Measurements from ENCODE around the gene HNRNPC.
"Not testable (repeated sequence)": the region's sequence is repeated elsewhere in the genome, so short reads cannot be mapped to it uniquely, and the experiment has no call there.

The HNRNPC gene

DNA sequence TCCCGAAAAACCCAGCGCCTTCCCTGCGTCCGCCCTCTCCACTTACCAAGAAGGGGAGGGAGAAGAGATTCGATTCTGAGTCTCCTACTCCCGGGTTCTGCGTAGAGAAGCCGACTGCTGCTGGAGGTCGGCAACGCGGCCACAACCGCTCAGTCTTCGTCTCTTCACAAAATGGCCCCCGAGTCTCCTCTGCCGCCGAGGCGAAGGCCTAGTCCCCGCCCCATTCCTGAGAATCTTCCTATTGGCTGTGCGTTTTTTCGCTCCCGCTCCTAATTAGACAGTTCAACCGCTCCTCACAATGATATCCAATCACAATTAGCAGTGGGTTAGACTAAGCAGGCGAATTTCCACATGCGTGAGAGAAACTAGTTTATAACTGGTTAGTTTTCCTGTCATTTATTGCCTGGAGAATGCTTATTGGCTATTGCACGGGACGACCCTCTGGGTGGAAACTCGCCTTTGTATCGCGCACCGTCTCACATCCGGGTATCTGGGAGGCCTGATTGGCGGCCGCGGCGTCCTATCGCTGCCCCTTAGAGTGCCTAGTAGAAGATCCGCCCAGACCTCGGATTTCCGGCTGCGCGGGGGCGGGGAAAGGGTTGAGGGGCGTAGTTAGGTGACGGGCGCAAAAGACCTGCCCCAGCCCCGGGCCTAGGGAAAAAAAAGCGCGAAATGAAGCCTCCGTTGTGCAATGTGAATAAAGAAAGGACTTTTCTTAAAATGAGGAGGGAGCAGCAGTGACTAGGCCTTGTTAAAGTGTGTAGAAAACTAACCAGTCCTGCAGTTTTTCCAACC lies at the start of gene HNRNPC:
TSS of gene HNRNPC (minus strand) at position 191 of the 795 bp plus-strand sequence. CDS start 35,249 bp downstream, outside the sequence.
- peak; percentile 100 for DNase-seq
- ATAC-seq = peak; percentile 96

DNA sequence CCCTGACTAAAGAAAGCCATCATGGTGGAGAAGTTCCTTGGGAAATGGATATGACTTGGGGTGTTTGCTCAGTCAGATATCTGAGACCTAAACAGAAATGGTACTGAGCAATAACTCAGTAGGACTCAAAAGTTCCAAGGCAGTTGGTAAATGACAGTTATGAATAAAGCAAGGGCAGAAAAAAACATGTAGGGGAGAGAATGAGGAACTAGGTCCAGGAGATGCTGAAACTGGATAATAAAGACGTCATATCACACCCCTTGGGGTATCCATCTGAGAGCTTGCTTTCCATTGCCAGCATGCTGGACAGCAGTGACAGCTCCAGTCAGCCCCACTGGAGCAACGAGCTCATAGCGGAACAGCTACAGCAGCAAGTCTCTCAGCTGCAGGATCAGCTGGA lies 48.2 kb upstream of the HNRNPC start:
- DNase-seq (no peak), ATAC-seq (peak; percentile 52)

DNA sequence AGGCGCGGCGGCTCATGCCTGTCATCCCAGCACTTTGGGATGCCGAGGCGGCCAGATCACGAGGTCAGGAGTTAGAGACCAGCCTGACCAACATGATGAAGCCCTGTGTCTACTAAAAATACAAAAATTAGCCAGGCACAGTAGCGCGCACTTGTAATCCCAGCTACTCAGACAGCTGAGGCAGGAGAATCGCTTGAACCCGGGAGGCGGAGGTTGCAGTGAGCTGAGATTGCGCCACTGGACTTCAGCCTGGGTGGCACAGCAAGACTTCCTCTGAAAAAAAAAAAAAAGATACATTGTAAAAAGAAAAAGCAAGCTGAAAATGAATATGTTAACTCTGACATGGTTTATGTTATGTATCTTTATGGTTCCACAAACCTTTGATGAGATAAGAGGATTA lies 44.3 kb upstream of the HNRNPC start:
- no peak for ATAC-seq
- no peak for DNase-seq

DNA sequence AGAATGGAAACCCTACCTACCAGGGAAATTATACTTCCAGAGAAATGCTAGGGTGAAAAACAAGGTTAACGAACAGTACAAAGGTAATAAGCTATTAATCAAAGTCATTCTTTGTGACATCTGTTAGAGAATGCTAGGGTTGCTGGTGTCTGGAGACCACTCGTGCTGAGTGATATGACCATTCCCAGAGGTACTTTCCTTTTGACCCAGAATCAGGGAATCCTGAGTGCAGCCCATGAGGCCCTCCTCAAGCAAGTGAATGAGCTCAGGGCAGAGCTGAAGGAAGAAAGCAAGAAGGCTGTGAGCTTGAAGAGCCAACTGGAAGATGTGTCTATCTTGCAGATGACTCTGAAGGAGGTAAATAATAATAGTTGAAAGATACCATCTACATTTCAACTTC lies 42.4 kb upstream of the HNRNPC start:
- no peak for DNase-seq
- ATAC-seq = no peak

DNA sequence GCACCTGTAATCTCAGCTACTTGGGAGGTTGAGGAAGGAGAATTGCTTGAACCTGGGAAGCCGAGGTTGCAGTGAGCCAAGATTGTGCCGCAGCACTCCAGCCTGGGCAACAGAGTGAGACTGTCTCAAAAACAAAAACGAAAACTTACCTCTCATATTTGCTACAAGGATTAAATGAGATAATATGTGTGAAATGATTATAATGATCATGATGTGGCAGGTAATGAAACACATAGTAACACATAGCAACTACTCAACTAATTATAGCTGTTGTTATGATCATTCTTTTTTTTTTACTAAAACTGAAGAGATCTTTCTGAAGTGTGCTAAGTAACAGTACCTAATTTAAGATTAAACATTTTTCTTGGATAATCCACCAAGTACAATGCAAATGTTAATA lies 40.7 kb upstream of the HNRNPC start:
- DNase-seq = no peak
- ATAC-seq = no peak

DNA sequence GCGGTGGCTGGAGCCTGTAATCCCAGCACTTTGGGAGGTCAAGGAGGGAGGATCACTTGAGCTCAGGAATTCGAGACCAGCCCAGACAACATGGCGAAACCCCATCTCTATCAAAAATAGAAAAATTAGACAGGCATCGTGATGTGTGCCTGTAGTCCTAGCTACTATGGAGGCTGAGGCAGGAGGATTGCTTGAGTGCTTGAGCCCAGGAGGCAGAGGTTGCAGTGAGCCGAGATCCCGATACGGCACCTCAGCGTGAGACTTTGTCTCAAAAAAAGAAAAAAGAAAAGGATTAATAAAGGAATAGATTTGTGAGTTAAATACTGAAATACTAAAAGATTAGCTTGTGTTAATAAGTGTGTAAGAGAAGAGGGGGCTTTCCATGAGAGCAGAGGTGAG lies 40.0 kb upstream of the HNRNPC start:
- ATAC-seq (no peak), DNase-seq (peak; percentile 9)

DNA sequence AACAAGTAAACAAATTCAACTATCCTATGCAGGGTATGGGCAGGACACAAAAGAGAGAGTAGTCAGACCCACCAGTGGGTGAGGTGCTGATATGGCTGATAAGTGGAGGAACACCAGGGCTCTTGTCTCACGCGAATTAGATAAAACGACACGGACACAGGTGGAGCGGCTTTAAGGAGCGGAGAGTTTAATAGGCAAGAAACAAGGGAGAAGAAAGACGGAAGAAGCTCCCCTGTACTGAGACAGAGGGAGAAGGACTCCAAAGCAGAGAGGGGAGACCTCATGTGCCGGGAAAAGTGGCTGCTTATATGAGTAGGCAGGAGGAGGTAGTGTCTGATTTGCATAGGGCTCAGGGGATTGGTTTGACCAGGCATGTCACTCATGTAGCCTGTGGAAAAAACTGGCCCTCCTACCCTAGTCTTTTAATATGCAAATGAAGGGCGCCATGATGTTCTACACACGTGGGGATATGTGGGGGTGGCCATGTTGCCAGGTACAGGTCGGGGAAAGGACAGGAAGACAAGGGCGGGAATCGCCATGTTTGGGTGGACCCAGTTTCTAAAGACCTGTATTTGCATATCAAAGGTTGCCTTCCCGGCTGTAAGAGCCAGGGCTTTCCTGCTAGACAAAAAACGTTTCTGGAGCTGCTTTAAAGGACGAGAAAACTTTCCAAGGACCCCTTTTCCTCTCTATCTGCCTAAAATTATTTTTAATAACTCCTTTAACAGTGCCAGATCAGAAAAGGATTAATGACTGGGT lies 39.4 kb upstream of the HNRNPC start:
- DNase-seq (peak; percentile 82), ATAC-seq (peak; percentile 94)

DNA sequence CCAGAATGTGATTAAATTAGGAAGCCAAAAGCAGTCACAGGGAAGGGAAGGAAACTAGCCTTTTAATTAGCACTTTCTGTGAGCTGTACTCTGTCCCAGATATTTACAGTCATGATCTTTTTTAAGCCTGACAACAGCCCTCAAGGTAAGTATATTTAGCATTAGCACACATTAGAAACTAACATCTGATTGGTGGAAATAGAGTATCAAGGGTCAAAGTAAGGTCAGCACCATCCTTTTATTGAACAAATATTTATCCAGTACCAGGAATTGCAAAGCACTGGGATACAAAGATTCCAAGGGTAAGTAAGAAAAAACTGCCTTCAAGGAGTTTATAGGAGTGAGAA lies 38.9 kb upstream of the HNRNPC start:
- no peak for ATAC-seq
- no peak for DNase-seq

DNA sequence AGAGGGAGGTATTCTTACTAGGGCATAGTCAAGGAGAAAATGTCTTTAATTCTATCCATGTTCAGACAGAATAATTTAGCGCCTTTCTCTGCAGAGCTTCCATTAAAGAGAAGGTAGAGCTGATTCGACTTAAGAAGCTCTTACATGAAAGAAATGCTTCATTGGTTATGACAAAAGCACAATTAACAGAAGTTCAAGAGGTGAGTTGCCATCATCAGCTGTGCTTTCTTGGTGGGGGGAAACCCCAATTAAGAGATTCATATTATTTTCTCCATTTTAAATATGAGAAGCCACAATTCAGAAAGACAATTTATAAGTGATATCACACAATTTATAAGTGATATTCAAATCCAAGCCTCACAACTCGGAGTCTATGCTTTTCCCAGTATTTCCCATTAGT lies 38.4 kb upstream of the HNRNPC start:
- DNase-seq (no peak), ATAC-seq (no peak)

DNA sequence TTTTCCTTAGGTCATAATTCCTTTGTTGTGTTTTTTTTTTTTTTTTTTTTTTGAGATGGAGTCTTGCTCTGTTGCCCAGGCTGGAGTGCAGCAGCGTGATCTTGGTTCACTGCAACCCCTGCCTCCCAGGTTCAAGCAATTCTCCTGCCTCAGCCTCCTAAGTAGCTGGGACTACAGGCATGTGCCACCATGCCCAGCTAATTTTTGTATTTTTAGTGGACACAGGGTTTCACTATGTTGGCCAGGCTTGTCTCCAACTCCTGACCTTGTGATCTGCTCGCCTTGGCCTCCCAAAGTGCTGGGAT lies 33.5 kb upstream of the HNRNPC start:
- not testable (repeated sequence) for ATAC-seq, DNase-seq

DNA sequence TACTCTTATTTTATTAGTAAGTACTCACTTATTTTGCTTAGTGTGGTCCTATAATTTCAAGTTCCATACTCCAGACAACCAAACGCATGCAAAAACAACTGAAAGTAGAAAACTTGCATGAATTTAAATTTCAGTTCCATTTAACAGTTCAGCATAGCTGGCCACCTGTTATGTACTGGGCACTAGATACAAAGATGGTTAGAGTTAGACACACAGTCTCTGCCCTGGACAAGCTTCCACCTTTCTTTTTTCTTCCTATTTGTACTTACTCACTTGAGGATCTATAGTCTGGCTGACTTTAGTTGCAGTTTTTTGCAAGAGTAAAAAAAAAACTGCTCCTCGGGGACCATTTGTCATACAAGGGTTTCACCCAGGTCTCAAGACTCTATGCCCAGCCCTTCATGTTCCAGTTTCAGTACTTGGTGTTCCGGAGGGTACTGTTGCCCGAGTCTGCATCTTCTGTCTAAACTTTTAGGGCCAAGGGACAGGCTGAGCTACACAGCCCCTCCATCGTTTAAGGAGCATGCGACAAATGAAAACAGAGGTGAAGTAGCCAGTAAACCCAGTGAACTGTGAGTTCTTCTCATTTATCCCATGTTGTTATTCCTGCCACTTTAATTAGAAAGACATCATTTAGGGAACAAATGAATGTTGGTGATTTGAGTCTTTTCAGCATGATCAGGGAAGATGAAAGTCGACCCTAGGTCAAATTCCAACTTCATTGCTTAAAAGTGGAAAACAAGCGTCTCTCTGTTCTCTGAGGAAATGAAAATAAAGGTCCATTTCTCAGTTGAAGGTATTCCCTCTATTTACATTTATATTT lies 33.0 kb upstream of the HNRNPC start:
- no peak for DNase-seq
- ATAC-seq = no peak

DNA sequence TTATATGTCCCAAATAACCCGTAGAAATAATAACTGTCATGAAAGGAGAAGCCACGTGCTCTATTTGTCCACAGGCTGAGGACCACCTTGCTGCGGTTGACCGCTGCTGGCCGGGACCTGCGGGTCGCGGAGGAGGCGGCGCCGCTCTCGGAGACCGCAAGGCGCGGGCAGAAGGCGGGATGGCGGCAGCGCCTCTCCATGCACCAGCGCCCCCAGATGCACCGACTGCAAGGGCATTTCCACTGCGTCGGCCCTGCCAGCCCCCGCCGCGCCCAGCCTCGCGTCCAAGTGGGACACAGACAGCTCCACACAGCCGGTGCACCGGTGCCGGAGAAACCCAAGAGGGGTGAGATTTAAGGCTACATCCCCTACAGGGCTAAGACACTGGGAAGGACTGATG lies 31.6 kb upstream of the HNRNPC start:
- peak; percentile 51 for DNase-seq
- ATAC-seq = peak; percentile 65

DNA sequence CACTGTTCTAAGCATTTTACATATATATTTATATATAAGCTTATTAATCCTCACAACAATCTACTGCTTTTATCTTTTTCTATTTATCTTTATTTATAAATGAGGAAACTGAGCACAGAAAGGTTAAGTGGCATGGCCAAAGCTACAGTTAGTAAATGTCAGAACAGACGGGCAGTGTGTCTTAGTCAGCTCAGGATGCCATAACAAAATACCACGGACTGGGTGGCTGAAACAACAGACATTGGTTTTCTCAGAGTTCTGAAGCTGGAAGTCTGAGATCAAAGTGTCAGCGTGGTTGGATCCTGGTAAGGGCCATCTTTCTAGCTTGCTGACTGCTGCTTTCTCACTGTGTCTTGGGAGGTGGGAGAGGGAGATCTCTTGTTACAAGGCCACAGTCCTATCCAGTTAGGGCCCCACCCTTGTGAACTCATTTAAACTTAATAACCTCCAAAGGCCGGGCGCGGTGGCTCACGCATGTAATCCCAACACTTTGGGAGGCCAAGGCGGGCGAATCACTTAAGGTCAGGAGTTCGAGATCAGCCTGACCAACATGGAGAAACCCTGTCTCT lies 30.4 kb upstream of the HNRNPC start:
- DNase-seq (no peak), ATAC-seq (peak; percentile 45)

DNA sequence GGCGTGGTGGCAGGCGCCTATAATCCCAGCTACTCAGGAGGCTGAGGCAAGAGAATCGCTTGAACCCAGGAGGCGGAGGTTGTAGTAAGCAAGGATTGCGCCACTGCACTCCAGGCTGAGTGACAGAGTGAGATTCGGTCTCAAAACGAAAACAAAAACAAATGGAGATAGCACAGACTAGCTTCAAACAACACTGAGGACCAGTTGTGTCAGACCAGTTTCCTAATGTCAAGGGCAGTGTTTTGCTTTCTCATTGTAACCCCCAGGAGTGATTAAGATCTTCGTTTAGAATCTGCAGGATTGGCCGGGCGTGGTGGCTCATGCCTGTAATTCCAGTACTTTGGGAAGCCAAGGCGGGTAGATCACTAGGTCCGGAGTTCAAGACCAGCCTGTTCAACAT lies 29.1 kb upstream of the HNRNPC start:
- ATAC-seq (no peak), DNase-seq (no peak)

DNA sequence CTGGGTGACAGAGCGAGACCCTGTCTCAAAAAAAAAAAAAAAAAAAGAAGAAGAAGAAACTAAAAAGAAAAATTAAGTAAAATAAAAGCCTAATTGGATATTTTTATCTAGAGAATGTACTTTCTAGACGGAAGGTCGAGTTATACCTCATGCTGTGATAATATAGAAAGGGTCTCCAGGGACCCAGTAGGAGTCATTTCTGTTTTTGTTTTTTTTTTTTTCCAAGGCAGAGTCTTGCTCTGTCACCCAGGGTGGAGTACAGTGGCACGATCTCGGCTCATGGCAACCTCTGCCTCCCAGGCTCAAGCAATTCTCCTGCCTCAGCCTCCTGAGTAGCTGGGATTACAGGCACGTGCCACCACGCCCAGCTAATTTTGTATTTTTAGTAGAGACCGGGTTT lies 24.8 kb upstream of the HNRNPC start:
- DNase-seq, ATAC-seq: not testable (repeated sequence)

DNA sequence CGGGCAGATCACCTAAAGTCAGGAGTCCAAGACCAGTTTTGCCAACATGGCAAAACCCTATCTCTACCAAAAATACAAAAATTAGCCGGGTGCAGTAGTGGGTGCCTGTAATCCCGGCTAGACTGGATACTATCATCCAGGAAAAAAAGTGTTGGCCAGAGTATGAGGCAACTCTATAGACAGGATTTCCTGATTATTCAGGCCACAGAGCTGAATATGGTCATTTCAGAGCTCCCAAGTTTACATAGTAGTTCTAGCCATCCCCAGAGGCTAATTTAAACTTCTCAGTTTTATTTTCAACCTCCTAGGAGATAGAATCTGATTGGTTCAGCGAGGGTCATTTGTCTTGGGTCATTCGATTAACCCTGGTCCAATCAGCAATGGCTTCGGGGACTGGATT lies 17.9 kb upstream of the HNRNPC start:
- DNase-seq (no peak), ATAC-seq (no peak)

DNA sequence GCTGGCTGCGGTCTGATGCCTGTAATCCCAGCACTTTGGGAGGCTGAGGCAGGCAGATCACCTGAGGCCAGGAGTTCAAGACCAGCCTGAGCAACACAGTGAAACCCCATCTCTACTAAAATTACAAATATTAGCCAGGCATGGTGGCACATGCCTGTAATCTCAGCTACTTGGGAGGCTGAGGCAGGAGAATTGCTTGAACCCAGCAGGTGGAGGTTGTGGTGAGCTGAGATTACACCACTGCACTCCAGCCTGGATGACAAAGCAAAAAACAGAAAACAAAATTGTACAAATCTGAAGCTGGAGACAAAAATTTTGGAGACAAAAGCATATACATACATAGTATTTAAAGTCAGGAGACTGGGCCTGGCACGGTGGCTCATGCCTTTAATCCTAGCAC lies 17.3 kb upstream of the HNRNPC start:
- not testable (repeated sequence) for DNase-seq, ATAC-seq

DNA sequence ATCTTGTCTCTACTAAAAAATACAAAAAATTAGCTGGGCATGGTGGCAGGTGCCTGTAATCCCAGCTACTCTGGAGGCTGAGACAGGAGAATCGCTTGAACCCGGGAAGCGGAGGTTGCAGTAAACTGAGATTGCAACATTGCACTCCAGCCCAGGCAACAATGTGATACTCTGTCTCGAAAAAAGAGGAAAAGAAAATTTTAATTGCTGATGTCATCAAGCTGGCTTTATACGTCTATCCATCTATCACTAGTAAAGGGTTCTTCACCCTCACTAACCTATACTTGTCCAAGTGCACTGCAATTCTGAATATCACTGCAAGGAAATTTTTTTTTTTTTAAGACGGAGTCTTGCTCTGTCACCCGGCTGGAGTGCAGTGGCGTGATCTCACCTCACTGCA lies 12.7 kb upstream of the HNRNPC start:
- not testable (repeated sequence) for DNase-seq, ATAC-seq

DNA sequence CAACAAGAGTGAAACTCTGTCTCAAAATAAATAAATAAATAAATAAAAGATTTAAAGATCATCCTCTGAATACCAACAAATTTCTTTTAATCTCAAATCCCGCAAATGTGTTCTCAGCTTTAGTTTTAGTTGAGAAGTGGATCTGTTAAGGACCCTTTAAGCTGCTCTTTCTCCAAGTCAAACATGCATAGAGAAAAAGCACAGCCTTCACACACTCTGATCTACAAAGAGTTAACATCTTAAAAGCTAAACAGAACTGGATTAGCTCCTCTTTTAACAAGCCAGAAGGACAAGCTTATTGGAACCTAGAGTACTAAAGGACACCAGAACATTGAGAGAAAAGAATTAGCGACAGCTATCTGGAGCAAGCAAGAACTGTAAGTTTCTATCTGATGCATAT lies 10.5 kb upstream of the HNRNPC start, which contains the start of gene RPGRIP1:
TSS of gene RPGRIP1 (plus strand) at position 301 of the 400 bp plus-strand sequence. CDS start 7,894 bp downstream, outside the sequence.
- ATAC-seq = no peak
- no peak for DNase-seq

DNA sequence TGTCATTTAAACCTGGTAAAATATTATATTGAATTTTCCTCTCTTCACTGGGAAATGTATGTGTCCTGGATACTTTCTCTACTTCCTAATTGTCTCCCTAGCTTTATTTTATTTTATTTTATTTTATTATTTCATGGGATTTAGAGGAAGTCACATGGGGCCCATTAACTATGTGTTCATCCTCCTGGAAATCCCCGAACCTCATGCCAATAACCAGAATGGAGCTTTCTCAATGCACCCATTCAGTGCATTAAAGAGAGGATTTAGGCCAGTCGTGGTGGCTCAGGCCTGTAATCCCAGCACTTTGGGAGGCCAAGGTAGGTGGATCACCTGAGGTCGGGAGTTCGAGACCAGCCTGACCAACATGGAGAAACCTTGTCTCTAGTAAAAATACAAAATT lies 9.4 kb upstream of the HNRNPC start:
- ATAC-seq (no peak), DNase-seq (no peak)

DNA sequence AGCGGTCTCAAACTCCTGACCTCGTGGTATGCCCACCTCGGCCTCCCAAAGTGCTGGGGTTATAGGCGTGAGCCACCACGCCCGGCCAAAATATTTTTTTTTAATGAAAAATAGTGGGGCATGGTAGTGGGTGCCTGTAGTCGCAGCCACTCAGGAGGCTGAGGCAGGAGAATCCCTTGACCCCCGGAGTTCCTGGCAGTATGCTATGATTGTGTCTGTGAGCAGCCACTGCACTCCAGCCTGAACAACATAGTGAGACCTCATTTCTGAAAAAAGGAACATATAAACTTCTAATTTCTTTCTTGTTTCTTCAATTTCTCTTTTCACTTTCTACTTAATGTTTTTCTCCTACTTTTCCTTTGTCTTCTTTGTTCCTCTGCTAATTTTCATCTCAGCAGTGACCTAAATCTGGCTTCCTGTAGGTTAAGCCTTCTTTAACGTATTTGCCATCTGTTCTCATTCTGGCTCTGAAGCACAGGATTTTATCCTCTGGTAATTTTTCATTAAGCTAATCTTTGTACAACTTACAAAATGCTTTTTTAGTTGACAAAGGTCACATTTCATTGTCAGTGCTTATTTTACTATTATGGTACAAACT lies 6.1 kb upstream of the HNRNPC start:
- no peak for DNase-seq
- ATAC-seq = no peak

DNA sequence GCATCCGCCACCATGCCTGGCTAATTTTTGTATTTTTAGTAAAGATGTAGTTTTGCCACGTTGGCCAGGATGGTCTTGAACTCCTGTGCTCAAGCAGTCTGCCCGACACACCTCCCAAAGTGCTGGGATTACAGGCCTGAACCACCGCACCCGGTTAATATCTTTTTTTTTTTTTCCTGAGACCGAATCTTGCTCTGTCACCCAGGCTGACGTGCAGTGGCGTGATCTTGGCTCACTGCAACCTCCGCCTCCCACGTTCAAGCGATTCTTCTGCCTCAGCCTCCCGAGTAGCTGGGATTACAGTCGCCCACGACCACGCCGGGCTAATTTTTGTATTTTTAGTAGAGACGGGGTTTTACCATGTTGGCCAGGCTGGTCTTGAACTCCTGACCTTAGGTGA lies 3.4 kb upstream of the HNRNPC start:
- ATAC-seq, DNase-seq: not testable (repeated sequence)
